ENCODE results near the gene TOM1L2. TPM values are rescaled to one million over a fixed set of nuclear protein-coding genes. Genes with fewer than 3 reads are reported as not detected.

TOM1L2 gene
- total and polyA plus RNA-seq, 2 of the 4 experiments (the other 2 are of a cell fraction) = 34.4 to 51.7 TPM

- no peak for TF ChIP-seq NFE2L2 (IDR thresholded peaks at IDR 0.05; ENCODE audit: low read depth, low read length)
- no peak for TF ChIP-seq CHD1 (IDR thresholded peaks at IDR 0.05; ENCODE audit: low read depth, low read length)
- TF ChIP-seq RCOR1 (IDR thresholded peaks at IDR 0.05; ENCODE audit: insufficient replicate concordance, low read length) = no peak
Measured at GRCh38 chr17:17877529-17878358, 94.5 kb downstream of the TOM1L2 start (continued).

GRCh38 chr17:17876959-17877528 lies 95.2 kb downstream of the TOM1L2 start:
- POLR2A ChIA-PET (ENCODE audit: unreplicated experiment) = no interaction called here
- H3K4me1 ChIP-seq (ENCODE audit: control insufficient read depth, insufficient read depth, low read length) = peaks cover 22% of the 10 kb centered on the region
- peak overlapping the region; percentile 20 for H2AK9ac ChIP-seq (replicated peaks; ENCODE audit: low read depth, low read length, poor library complexity)
- H3K56ac ChIP-seq (ENCODE audit: extremely low read depth, insufficient read depth, low read length) = no peak overlapping the region
- no peaks in the 10 kb centered on the region for H3K9me3 ChIP-seq (ENCODE audit: control insufficient read depth, insufficient read depth, low read length)
- H3K36me3 ChIP-seq (ENCODE audit: control insufficient read depth, insufficient read depth, low read length) = peaks cover 28% of the 10 kb centered on the region
- no peak overlapping the region; the same call in 1 of the 2 replicates for H3K18ac ChIP-seq (ENCODE audit: low read depth, low read length)
- peak overlapping the region; percentile 33 for H3K27ac ChIP-seq (ENCODE audit: insufficient read depth, low read length)
- H3K79me1 ChIP-seq (ENCODE audit: low read depth in 1 of 2, low read length in 2 of 2) = peaks cover 0 to 7% of the 10 kb centered on the region in 2 experiments; a peak in 3 of 4 replicates
- H4K20me1 ChIP-seq (ENCODE audit: insufficient read depth, low read length) = peaks cover 22% of the 10 kb centered on the region
- no TSS peak for BruUV-seq (replicated peaks)
- no peak overlapping the region for H4K5ac ChIP-seq (ENCODE audit: low read depth, low read length)
- H2BK20ac ChIP-seq (ENCODE audit: low read depth, low read length) = no peak overlapping the region
- H3K4ac ChIP-seq (ENCODE audit: low read depth, low read length) = peak overlapping the region; percentile 54; the same call in 1 of the 2 replicates
- 0 out of 2 replicates have a peak overlapping the region, but pooled peaks have one; percentile 44 for H2AK5ac ChIP-seq (ENCODE audit: low read depth, low read length)
- peak overlapping the region; percentile 49 for H3K14ac ChIP-seq (replicated peaks; ENCODE audit: low read depth, low read length)
- H4K91ac ChIP-seq (ENCODE audit: insufficient read depth, low read depth, low read length) = no peak overlapping the region; the same call in 1 of the 2 replicates
- dilution Hi-C loops (cut with HindIII; ENCODE audit: low sequenced_read_pairs, unreplicated experiment) (no loop called here), in situ Hi-C loops (cut with MboI; ENCODE audit: low sequenced_read_pairs) (loop anchor here (25.0 kb wide), 1 partner anchor 515 kb away; no protein-coding TSS in a partner anchor), intact Hi-C loops (cut with micrococcal nuclease) (loop anchor here (5.0 kb wide), 1 partner anchor 155 kb away; no protein-coding TSS in a partner anchor)
- no peak overlapping the region for H3K4me3 ChIP-seq (ENCODE audit: insufficient read depth, low read depth, low read length)
- peaks cover 9% of the 10 kb centered on the region for H3K9me1 ChIP-seq (ENCODE audit: insufficient read depth, low read length)
- peak overlapping the region; percentile 33; the same call in 1 of the 2 replicates for H3K4me2 ChIP-seq (ENCODE audit: low read depth, low read length)
- H2BK15ac ChIP-seq (ENCODE audit: low read depth, low read length) = no peak overlapping the region
- H2BK120ac ChIP-seq (ENCODE audit: low read depth, low read length) = peak overlapping the region; percentile 6; the same call in 1 of the 2 replicates
- no peak overlapping the region for H3K9ac ChIP-seq (ENCODE audit: low read depth, low read length)
- CTCF ChIA-PET = interaction anchor here (1.2 to 1.4 kb wide), 2 partner anchors 13 to 42 kb away, joined by 4 to 5 read pairs; no protein-coding TSS in a partner anchor
- TF ChIP-seq RCOR1 (IDR thresholded peaks at IDR 0.05; ENCODE audit: insufficient replicate concordance, low read length) (no peak), CEBPB (IDR thresholded peaks at IDR 0.05; ENCODE audit: low read depth, low read length) (peak; percentile 47; the same call in 1 of the 2 replicates)
- H3K27me3 ChIP-seq (ENCODE audit: control insufficient read depth, insufficient read depth, low read length) = no peaks in the 10 kb centered on the region
- DNase-seq (peak; percentile 24), ATAC-seq (ENCODE audit: low read depth) (peak; percentile 15)
- H2BK5ac ChIP-seq (ENCODE audit: low read depth, low read length, poor library complexity, severe bottlenecking) = peak overlapping the region; percentile 3
- H3K23ac ChIP-seq (ENCODE audit: low read depth, low read length) = peak overlapping the region; percentile 57; the same call in 1 of the 2 replicates
- H4K8ac ChIP-seq (ENCODE audit: low read depth in 2 of 2, low read length in 2 of 2) = peak overlapping the region in 1 of 2 experiments; percentile 7; a peak in 1 of 4 replicates
- H2AFZ ChIP-seq (replicated peaks; ENCODE audit: low read length, poor library complexity) = peak overlapping the region; percentile 59
- WGBS, 2 experiments (ENCODE audit: extremely low coverage in 2 of 2, insufficient read length in 1 of 2) = 69% methylated on average over 3 of the region's 6 CpGs; no CpG with 5 or more reads in 1 of the 2 experiments

Measured in IMR-90 (cell line).